Immature natural killer cell (primary cell): Measurements from ENCODE around the gene ANGEL1. TPM values are rescaled to one million over a fixed set of nuclear protein-coding genes. Genes with fewer than 3 reads are reported as not detected.

Experiments
- DNase-seq, 3 donors: peaks; one replicate each; pipeline ENCODE4 v3.0.0; 2022; ENCODE audit warnings: mixed read lengths in 1 of 3
- H3K27ac Mint-ChIP-seq, 6 donors: one replicate each; pipeline ENCODE4 v1.8.0; 2020; ENCODE audit warnings: mixed read lengths in 6 of 6, mild to moderate bottlenecking in 5 of 6, inconsistent platforms in 4 of 6, moderate library complexity in 3 of 6
- H3K27me3 Mint-ChIP-seq, 3 donors: one replicate each; pipeline ENCODE4 v1.8.0; 2020 to 2021; ENCODE audit warnings: low read depth in 3 of 3, mild to moderate bottlenecking in 3 of 3, mixed read lengths in 3 of 3, moderate library complexity in 3 of 3, inconsistent platforms in 1 of 3
- H3K36me3 Mint-ChIP-seq, 3 donors: one replicate each; pipeline ENCODE4 v1.8.0; 2020; ENCODE audit warnings: mixed read lengths in 3 of 3, inconsistent platforms in 2 of 3, mild to moderate bottlenecking in 2 of 3
- H3K4me1 Mint-ChIP-seq, 2 donors: one replicate each; pipeline ENCODE4 v1.8.0; 2020; ENCODE audit warnings: inconsistent platforms in 2 of 2, mild to moderate bottlenecking in 2 of 2, mixed read lengths in 2 of 2, moderate library complexity in 1 of 2
- H3K4me3 Mint-ChIP-seq, 5 donors: one replicate each; pipeline ENCODE4 v1.8.0; 2020; ENCODE audit warnings: mild to moderate bottlenecking in 5 of 5, mixed read lengths in 5 of 5, inconsistent platforms in 3 of 5, moderate library complexity in 3 of 5
- H3K9me3 Mint-ChIP-seq, 6 donors: one replicate each; pipeline ENCODE4 v1.8.0; 2020; ENCODE audit warnings: mild to moderate bottlenecking in 6 of 6, mixed read lengths in 6 of 6, inconsistent platforms in 4 of 6, moderate library complexity in 3 of 6
- polyA plus RNA-seq, 3 donors: library from polyadenylated mRNA; unstranded; fragments of 300-500 nt; fragmentation: Illumina TruSeq; gene quantifications; one replicate each; pipeline ENCODE4 v1.2.3, GENCODE V29; 2021

Gene ANGEL1
- polyA plus RNA-seq, 3 donors from 2014 or later, result 14.1 to 19.8 (median 17.8) TPM

DNA sequence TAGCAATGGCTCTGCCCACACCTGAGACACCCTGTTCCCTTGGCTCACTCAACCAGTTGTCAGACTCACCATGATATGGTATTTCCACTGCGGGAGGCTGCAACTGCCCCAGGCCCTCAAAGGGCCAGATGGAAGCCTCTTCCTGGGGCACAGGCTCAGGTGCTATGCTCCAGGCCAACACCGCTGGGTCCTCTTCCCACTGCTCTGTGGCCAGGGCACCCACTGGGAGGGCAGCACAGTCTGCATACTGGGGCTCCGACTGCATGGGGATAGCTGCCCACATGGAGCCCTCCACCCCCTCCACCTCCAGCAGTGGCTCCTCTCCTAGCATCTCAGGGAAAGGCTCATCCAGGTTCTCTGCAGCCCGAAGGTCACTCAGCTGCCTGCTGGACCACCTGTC, 3.7 kb downstream of the ANGEL1 start:
- no peak overlapping the region for H3K27ac Mint-ChIP-seq
- peaks cover 28 to 34% of the 10 kb centered on the region in 2 donors for H3K4me1 Mint-ChIP-seq
- DNase-seq, result no peak
- H3K27me3 Mint-ChIP-seq, result peaks cover 4 to 15% (median 9%) of the 10 kb centered on the region in 3 donors
- H3K4me3 Mint-ChIP-seq, result no peak overlapping the region
- no peaks in the 10 kb centered on the region for H3K9me3 Mint-ChIP-seq
- peaks cover 4 to 28% (median 16%) of the 10 kb centered on the region in 3 donors for H3K36me3 Mint-ChIP-seq

DNA sequence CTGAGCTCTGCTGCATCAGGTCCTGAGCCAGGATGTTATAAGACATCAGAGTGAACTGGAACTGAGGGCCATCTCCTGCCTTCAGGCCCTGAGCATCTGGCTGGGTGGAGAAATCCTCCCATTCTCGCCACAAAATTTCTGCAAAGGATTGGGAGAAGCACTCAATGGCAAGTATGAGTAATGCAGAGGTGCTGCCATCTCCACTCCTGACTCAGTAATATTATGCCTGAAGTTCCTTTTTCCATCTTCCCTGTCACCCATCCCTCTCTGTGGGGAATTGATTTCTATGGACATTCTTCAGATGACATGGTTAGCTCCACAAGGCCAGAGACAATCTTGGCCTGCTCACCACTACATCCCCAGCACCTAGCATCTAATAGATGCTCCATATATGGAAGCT, 4.7 kb downstream of the ANGEL1 start:
- H3K36me3 Mint-ChIP-seq, result peaks cover 8 to 38% (median 26%) of the 10 kb centered on the region in 3 donors
- H3K27me3 Mint-ChIP-seq, result peaks cover 4 to 13% (median 8%) of the 10 kb centered on the region in 3 donors
- peaks cover 26 to 29% of the 10 kb centered on the region in 2 donors for H3K4me1 Mint-ChIP-seq
- no peak overlapping the region for H3K4me3 Mint-ChIP-seq
- H3K9me3 Mint-ChIP-seq, result no peaks in the 10 kb centered on the region
- H3K27ac Mint-ChIP-seq, result no peak overlapping the region
- no peak for DNase-seq

DNA sequence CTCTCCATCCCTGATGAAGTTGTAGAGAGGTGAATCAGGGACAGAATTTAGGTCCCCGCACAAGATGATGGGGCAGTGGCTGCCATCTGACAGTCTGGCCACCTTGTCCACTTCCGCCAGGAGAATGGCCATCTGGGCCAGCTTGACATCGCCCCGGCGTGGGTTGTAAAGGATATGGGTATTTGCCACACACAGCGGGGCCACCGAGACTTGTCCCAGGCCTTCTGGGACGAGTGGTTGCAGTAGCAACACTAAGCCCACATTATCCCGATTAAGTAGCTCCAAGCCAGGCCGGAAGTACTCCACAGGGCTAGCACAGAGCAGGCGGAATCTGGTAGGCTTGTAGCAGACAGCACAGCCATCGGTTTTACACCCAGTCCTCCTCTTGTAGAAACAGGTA, 6.2 kb downstream of the ANGEL1 start:
- no peak for DNase-seq
- Mint-ChIP-seq H3K4me3 (no peak overlapping the region), H3K27ac (no peak overlapping the region), H3K27me3 (peaks cover 0 to 2% (median 0%) of the 10 kb centered on the region in 3 donors), H3K9me3 (no peaks in the 10 kb centered on the region), H3K36me3 (peaks cover 18 to 51% (median 37%) of the 10 kb centered on the region in 3 donors), H3K4me1 (peaks cover 15 to 18% of the 10 kb centered on the region in 2 donors)

GRCh38 chr14:76793956-76794355, 18.7 kb downstream of the ANGEL1 start:
- DNase-seq, result no peak
- H3K9me3 Mint-ChIP-seq, result no peaks in the 10 kb centered on the region
- no peak overlapping the region for H3K4me3 Mint-ChIP-seq
- H3K4me1 Mint-ChIP-seq, result no peaks in the 10 kb centered on the region
- H3K27me3 Mint-ChIP-seq, result no peaks in the 10 kb centered on the region
- H3K27ac Mint-ChIP-seq, result no peak overlapping the region
- H3K36me3 Mint-ChIP-seq, result peaks cover 15 to 31% (median 16%) of the 10 kb centered on the region in 3 donors

DNA sequence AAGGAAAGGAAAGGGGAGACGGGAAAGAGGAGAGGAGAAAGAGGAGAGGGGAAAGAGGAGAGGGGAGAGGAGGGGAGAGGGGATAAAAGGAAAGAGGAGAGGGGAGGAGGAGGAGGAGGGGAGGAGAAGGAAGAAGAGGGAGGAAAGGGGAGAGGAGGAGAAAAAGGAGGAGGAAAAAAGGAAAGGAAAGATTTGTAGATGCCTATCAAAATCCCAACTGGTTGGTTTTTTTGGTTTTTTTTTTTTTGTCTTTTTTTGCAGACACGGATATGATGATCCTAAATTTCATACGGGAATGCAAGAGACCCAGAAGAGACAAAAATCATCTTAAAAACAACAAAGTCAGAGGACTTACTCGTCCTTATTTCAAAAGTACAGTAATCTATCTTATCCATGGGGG, 19.4 kb downstream of the ANGEL1 start:
- peaks cover 16 to 35% (median 18%) of the 10 kb centered on the region in 3 donors for H3K36me3 Mint-ChIP-seq
- H3K9me3 Mint-ChIP-seq, result no peaks in the 10 kb centered on the region
- no peak for DNase-seq
- H3K27ac Mint-ChIP-seq, result no peak overlapping the region
- no peak overlapping the region for H3K4me3 Mint-ChIP-seq
- H3K27me3 Mint-ChIP-seq, result no peaks in the 10 kb centered on the region
- H3K4me1 Mint-ChIP-seq, result no peaks in the 10 kb centered on the region

GRCh38 chr14:76792422-76792821, 20.3 kb downstream of the ANGEL1 start:
- no peak for DNase-seq
- H3K4me1 Mint-ChIP-seq, result no peaks in the 10 kb centered on the region
- no peaks in the 10 kb centered on the region for H3K27me3 Mint-ChIP-seq
- H3K4me3 Mint-ChIP-seq, result no peak overlapping the region
- H3K36me3 Mint-ChIP-seq, result peaks cover 12 to 35% (median 14%) of the 10 kb centered on the region in 3 donors
- H3K27ac Mint-ChIP-seq, result no peak overlapping the region
- H3K9me3 Mint-ChIP-seq, result no peaks in the 10 kb centered on the region

- Mint-ChIP-seq H3K27me3 (peaks cover 0 to 7% (median 2%) of the 10 kb centered on the region in 3 donors), H3K4me1 (peaks cover 5 to 8% of the 10 kb centered on the region in 2 donors), H3K27ac (no peak overlapping the region), H3K9me3 (no peaks in the 10 kb centered on the region), H3K36me3 (peaks cover 14 to 31% (median 15%) of the 10 kb centered on the region in 3 donors), H3K4me3 (no peak overlapping the region)
- DNase-seq, result no peak
These were observed 26.1 kb downstream of the ANGEL1 start for GRCh38 chr14:76786601-76787000.

- peaks cover 14 to 29% (median 14%) of the 10 kb centered on the region in 3 donors for H3K36me3 Mint-ChIP-seq
- H3K4me1 Mint-ChIP-seq, result peaks cover 5 to 8% of the 10 kb centered on the region in 2 donors
- peak; percentile 27 to 55 (median 52) for DNase-seq
- H3K27me3 Mint-ChIP-seq, result peaks cover 0 to 7% (median 2%) of the 10 kb centered on the region in 3 donors
- H3K27ac Mint-ChIP-seq, result peak overlapping the region in 3 of 6 donors; percentile 6 to 69 (median 55)
- H3K9me3 Mint-ChIP-seq, result no peaks in the 10 kb centered on the region
- no peak overlapping the region for H3K4me3 Mint-ChIP-seq
These were observed 27.8 kb downstream of the ANGEL1 start for GRCh38 chr14:76784881-76785280.

DNA sequence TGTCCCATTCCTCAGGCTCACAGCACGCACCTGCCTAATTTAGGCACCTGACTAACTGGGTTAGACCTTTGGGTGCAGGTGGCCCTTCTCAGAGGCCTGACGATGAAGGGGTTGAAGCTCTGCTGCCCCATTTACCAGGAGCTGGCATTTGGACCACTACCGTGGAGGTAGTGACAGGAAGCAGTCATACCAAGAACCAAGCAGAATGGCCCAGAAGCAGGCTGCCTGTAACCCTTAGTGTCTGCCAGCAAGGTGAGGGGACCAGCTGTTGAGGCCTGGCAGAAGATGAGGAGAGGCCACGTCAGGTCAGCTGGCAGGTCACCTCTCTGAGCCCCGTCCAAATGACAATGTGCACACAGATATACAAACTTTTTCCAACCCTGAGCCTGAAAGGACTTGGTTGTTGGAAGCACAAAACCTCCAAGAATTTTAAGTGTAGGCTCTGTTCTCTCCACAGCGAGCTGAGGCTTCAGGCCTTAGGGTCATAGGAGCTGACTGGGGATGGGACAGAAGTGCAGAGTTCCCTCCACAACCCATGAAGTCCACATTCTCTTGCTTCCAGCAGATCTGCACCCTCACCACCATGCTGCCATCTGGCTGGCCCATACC, 28.3 kb downstream of the ANGEL1 start:
- no peaks in the 10 kb centered on the region for H3K9me3 Mint-ChIP-seq
- peaks cover 14 to 29% (median 14%) of the 10 kb centered on the region in 3 donors for H3K36me3 Mint-ChIP-seq
- no peak overlapping the region for H3K4me3 Mint-ChIP-seq
- no peak for DNase-seq
- H3K27me3 Mint-ChIP-seq, result peaks cover 0 to 7% (median 2%) of the 10 kb centered on the region in 3 donors
- H3K27ac Mint-ChIP-seq, result peak overlapping the region in 2 of 6 donors; percentile 55 to 69
- peaks cover 5 to 8% of the 10 kb centered on the region in 2 donors for H3K4me1 Mint-ChIP-seq

DNA sequence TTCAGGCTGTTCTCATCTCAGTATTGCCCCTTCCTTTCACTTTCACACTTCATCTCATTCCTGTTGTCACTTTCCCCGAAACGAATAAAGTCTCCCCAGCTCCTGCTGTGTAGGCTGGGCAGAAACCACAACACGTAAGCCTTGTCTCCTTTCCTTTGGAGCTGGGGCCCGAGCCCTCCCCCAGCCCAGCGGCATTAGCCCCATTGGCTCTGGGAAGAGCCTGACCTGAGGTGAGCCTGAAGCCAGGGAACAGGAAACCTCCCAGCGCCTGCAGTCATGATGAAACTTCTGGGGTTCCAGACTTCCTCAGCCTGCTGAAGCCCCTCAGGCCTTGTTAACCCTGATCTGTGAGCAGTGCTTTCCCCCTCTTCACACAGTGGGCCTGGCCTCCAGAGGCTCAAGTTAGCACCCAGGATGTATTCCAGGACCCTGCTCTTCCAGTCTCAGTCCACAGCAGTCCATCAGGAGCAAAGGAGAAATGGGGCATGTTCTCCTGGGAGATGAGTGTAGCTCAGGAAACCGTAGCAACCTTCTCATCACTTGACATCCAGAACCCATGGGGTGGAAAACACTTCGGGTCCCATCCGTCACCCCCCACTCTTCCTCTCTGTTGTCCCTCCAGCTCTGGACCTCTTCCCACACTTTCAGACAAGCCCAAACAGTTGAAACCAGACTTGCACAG, 29.7 kb downstream of the ANGEL1 start:
- H3K27me3 Mint-ChIP-seq, result peaks cover 0 to 7% (median 2%) of the 10 kb centered on the region in 3 donors
- H3K36me3 Mint-ChIP-seq, result peaks cover 10 to 19% (median 11%) of the 10 kb centered on the region in 3 donors
- DNase-seq, result no peak
- no peaks in the 10 kb centered on the region for H3K9me3 Mint-ChIP-seq
- peak overlapping the region; percentile 65 to 83 (median 78) for H3K27ac Mint-ChIP-seq
- peaks cover 5 to 8% of the 10 kb centered on the region in 2 donors for H3K4me1 Mint-ChIP-seq
- peak overlapping the region in 1 of 5 donors; percentile 19 for H3K4me3 Mint-ChIP-seq

GRCh38 chr14:76782115-76782884, 30.4 kb downstream of the ANGEL1 start:
- H3K4me1 Mint-ChIP-seq, result peaks cover 5 to 8% of the 10 kb centered on the region in 2 donors
- H3K36me3 Mint-ChIP-seq, result peaks cover 10 to 12% (median 11%) of the 10 kb centered on the region in 3 donors
- DNase-seq, result no peak
- H3K4me3 Mint-ChIP-seq, result no peak overlapping the region
- peak overlapping the region; percentile 19 to 83 (median 74) for H3K27ac Mint-ChIP-seq
- peaks cover 0 to 7% (median 2%) of the 10 kb centered on the region in 3 donors for H3K27me3 Mint-ChIP-seq
- H3K9me3 Mint-ChIP-seq, result no peaks in the 10 kb centered on the region

DNA sequence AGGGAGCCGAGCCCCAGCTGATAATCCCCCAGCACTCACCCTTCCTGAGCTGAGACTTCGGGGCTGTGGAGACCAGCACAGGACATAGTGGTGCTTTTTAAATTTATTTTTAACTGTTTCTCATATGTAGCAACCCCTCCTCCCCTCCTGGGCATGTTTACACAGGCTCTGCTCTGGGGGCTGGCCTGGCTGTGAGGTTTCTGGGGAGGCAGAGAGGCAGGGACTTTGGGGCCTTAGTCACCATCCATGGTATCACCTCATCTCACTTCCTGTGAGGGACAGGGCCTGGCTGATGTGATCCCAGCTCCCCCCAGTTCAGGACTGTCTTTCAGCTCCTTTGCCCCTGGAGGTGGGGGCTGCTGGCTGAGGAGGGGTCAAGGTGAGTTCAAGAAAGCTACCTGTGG, 31.0 kb downstream of the ANGEL1 start:
- Mint-ChIP-seq H3K36me3 (peaks cover 4 to 9% (median 8%) of the 10 kb centered on the region in 3 donors), H3K4me1 (peaks cover 5 to 8% of the 10 kb centered on the region in 2 donors), H3K27me3 (peaks cover 0 to 5% (median 2%) of the 10 kb centered on the region in 3 donors), H3K27ac (no peak overlapping the region), H3K4me3 (no peak overlapping the region), H3K9me3 (no peaks in the 10 kb centered on the region)
- DNase-seq, result no peak

DNA sequence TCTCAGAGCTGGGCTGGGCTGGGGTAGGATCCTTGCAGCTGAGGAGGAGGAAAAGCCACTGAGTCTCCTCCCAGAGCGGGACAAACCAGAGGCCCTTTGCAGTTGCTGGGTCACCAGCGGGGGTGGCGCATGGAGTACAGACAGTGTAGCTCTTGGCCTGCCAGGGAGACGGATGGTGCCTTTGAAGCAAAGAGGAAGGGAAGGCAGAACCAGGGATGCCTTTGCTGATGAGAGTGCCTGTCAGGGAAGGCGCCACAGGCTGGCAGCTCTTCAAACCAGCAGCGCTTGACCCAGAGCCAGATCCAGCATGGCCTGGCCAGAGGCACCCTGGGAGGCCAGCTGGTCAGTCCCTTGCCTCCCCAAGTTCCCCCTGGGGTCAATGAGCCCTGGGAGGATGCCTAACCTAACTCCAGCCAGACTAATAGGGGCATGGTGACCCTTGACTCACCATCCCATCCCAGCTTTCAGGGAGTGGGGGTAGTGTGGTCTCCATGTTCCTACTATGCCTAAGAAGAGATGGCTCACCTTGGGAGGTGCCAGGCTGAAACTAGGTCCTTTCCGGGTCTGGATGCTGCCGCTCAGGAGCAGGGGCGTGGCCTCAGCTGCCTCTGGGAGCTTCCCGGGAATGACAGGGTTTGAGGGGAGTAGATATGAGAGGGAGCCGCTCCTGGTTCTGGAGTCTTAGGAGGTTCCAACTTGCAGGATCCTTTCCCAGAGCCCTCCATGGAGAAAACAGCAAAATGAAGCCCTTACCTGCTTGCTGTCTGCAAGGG, 31.6 kb downstream of the ANGEL1 start:
- peaks cover 4 to 5% (median 4%) of the 10 kb centered on the region in 3 donors for H3K36me3 Mint-ChIP-seq
- H3K4me1 Mint-ChIP-seq, result peaks cover 5 to 8% of the 10 kb centered on the region in 2 donors
- H3K27ac Mint-ChIP-seq, result peak overlapping the region in 1 of 6 donors; percentile 12
- peaks cover 0 to 5% (median 0%) of the 10 kb centered on the region in 3 donors for H3K27me3 Mint-ChIP-seq
- H3K9me3 Mint-ChIP-seq, result no peaks in the 10 kb centered on the region
- DNase-seq, result no peak
- no peak overlapping the region for H3K4me3 Mint-ChIP-seq
